GM23248 (cell line): ENCODE measurements around the gene ENPP6. TPM values are rescaled to one million over a fixed set of nuclear protein-coding genes. Genes with fewer than 3 reads are reported as not detected.

Source experiments
- DNase-seq: peaks from one replicate; pipeline ENCODE4 v3.0.0-alpha.2; 2015
- H2AFZ ChIP-seq: fragments of 200-600 bp; sonication (generic); 2 replicates; pipeline ENCODE4 v1.6.1; 2016; ENCODE audit warnings: antibody characterized with exemption
- H3F3A ChIP-seq: fragments of 200-600 bp; sonication (generic); 2 replicates; pipeline ENCODE4 v1.6.1; 2016; ENCODE audit warnings: mild to moderate bottlenecking, antibody characterized with exemption, mixed run types; ENCODE audit not compliant: insufficient read depth
- H3K27ac ChIP-seq: fragments of 200-600 bp; sonication (generic); 2 replicates; pipeline ENCODE4 v1.5.1; 2016; ENCODE audit warnings: mild to moderate bottlenecking
- H3K27me3 ChIP-seq: fragments of 200-600 bp; sonication (generic); replicated peaks from 2 replicates; pipeline ENCODE4 v1.6.1; 2016; ENCODE audit warnings: mild to moderate bottlenecking; ENCODE audit not compliant: insufficient read depth
- H3K36me3 ChIP-seq: fragments of 200-600 bp; sonication (generic); 2 replicates; pipeline ENCODE4 v1.6.1; 2016; ENCODE audit warnings: low read depth, mild to moderate bottlenecking
- H3K4me1 ChIP-seq: fragments of 200-600 bp; sonication (generic); 2 replicates; pipeline ENCODE4 v1.6.1; 2016; ENCODE audit warnings: mild to moderate bottlenecking; ENCODE audit not compliant: insufficient read depth
- H3K4me2 ChIP-seq: fragments of 200-600 bp; sonication (generic); one replicate; pipeline ENCODE4 v1.6.1; 2016; ENCODE audit warnings: mild to moderate bottlenecking; ENCODE audit not compliant: unreplicated experiment
- H3K4me3 ChIP-seq: fragments of 200-600 bp; sonication (generic); 2 replicates; pipeline ENCODE4 v1.5.1; 2016; ENCODE audit warnings: mild to moderate bottlenecking
- H3K79me2 ChIP-seq: fragments of 200-600 bp; sonication (generic); 2 replicates; pipeline ENCODE4 v1.6.1; 2016; ENCODE audit warnings: mild to moderate bottlenecking; ENCODE audit not compliant: insufficient read depth
- H3K9ac ChIP-seq: fragments of 200-600 bp; sonication (generic); 2 replicates; pipeline ENCODE4 v1.6.1; 2016; ENCODE audit warnings: mild to moderate bottlenecking
- H3K9me2 ChIP-seq: fragments of 200-600 bp; sonication (generic); 2 replicates; pipeline ENCODE4 v1.6.1; 2016; ENCODE audit warnings: mixed run types, mild to moderate bottlenecking, moderate library complexity; ENCODE audit not compliant: insufficient read depth
- H3K9me3 ChIP-seq: fragments of 200-600 bp; sonication (generic); one replicate; pipeline ENCODE4 v1.6.1; 2017; ENCODE audit warnings: low read depth
- H4K20me1 ChIP-seq: fragments of 200-600 bp; sonication (generic); 2 replicates; pipeline ENCODE4 v1.6.0; 2016; ENCODE audit not compliant: insufficient read depth
- EZH2 ChIP-seq: fragments of 200-600 bp; sonication (generic); IDR thresholded peaks from 2 replicates; pipeline ENCODE4 v1.6.1; 2018; ENCODE audit warnings: antibody characterized with exemption, mild to moderate bottlenecking; ENCODE audit not compliant: insufficient read depth, poor library complexity, severe bottlenecking
- EZH2phosphoT487 ChIP-seq: fragments of 200-600 bp; sonication (generic); IDR thresholded peaks from 2 replicates; pipeline ENCODE4 v1.6.1; 2018; ENCODE audit warnings: antibody characterized with exemption, moderate library complexity, mild to moderate bottlenecking, low read depth; ENCODE audit not compliant: insufficient read depth
- WGBS, 2 experiments: methylation state at CpG; one replicate each; pipeline ENCODE4 v1.1.6; 2015 to 2017; ENCODE audit warnings: low lambda C conversion rate in 2 of 2, low coverage in 1 of 2; ENCODE audit errors: missing lambda C conversion rate in 2 of 2; 5-methylcytosine and 5-hydroxymethylcytosine counted together
- in situ Hi-C: fragments of 300-500 bp; cut with MboI; formaldehyde crosslinking; loops from 2 replicates; pipeline ENCODE4 v1.15.0; 2020
- polyA plus RNA-seq: library from polyadenylated mRNA; unstranded; fragments of >200 nt; fragmentation: Nextera tagmentation; extraction: Ambion mirVana; gene quantifications from 2 replicates; pipeline ENCODE4 v1.2.1, GENCODE V29; 2016
- total RNA-seq: library from RNA; depleted of rRNA; stranded (reverse); fragments of >200 nt; shearing (Covaris generic); gene quantifications from 2 replicates; pipeline ENCODE4 v1.2.3, GENCODE V29; 2014

Gene ENPP6
- total and polyA plus RNA-seq, 2 experiments from 2014 or later: not detected

- in situ Hi-C loops: no loop called here
- H3K4me2 ChIP-seq: no peak overlapping the region
- no peaks in the 10 kb centered on the region for H3K4me1 ChIP-seq
- H3K27ac ChIP-seq: no peak overlapping the region
- H3K4me3 ChIP-seq: no peak overlapping the region
- H2AFZ ChIP-seq: no peak overlapping the region
- H3K36me3 ChIP-seq: no peaks in the 10 kb centered on the region
- H3F3A ChIP-seq: no peaks in the 10 kb centered on the region
- no peaks in the 10 kb centered on the region for H3K9me2 ChIP-seq
- H4K20me1 ChIP-seq: no peaks in the 10 kb centered on the region
- no peaks in the 10 kb centered on the region for H3K79me2 ChIP-seq
- no peak for DNase-seq
- H3K9ac ChIP-seq: no peak overlapping the region
- WGBS, 2 experiments: 65 to 70% methylated on average over 14 of the region's 14 CpGs
- H3K9me3 ChIP-seq: no peaks in the 10 kb centered on the region
- TF ChIP-seq EZH2phosphoT487 (no peak), EZH2 (no peak)
- no peaks in the 10 kb centered on the region for H3K27me3 ChIP-seq
Measured at GRCh38 chr4:184205243-184205642, 12.4 kb downstream of the ENPP6 start.

- no peak for DNase-seq
- Histone ChIP-seq H3K9me2 (no peaks in the 10 kb centered on the region), H2AFZ (no peak overlapping the region), H3K27ac (no peak overlapping the region), H3K9me3 (no peaks in the 10 kb centered on the region), H4K20me1 (no peaks in the 10 kb centered on the region), H3K4me1 (no peaks in the 10 kb centered on the region), H3K27me3 (no peaks in the 10 kb centered on the region), H3F3A (no peaks in the 10 kb centered on the region), H3K4me3 (no peak overlapping the region), H3K4me2 (no peak overlapping the region), H3K9ac (no peak overlapping the region), H3K36me3 (no peaks in the 10 kb centered on the region), H3K79me2 (no peaks in the 10 kb centered on the region)
- in situ Hi-C loops: no loop called here
- TF ChIP-seq EZH2phosphoT487 (no peak), EZH2 (no peak)
- WGBS, 2 experiments: 53 to 56% methylated on average over 6 of the region's 6 CpGs
Measured at GRCh38 chr4:184203300-184203699, 14.4 kb downstream of the ENPP6 start.

- no peaks in the 10 kb centered on the region for H3K9me2 ChIP-seq
- in situ Hi-C loops: no loop called here
- no peak for TF ChIP-seq EZH2phosphoT487
- TF ChIP-seq EZH2: no peak
Measured at GRCh38 chr4:184201179-184201578, 16.5 kb downstream of the ENPP6 start.

GRCh38 chr4:184200296-184200695 lies 17.4 kb downstream of the ENPP6 start:
- no peaks in the 10 kb centered on the region for H3K36me3 ChIP-seq
- no peak for DNase-seq
- H3K27ac ChIP-seq: no peak overlapping the region
- H3K4me1 ChIP-seq: no peaks in the 10 kb centered on the region
- H3K4me3 ChIP-seq: no peak overlapping the region
- H3F3A ChIP-seq: no peaks in the 10 kb centered on the region
- H2AFZ ChIP-seq: no peak overlapping the region
- WGBS, 2 experiments: 53 to 63% methylated on average over 12 of the region's 12 CpGs
- H3K27me3 ChIP-seq: no peaks in the 10 kb centered on the region
- H3K4me2 ChIP-seq: no peak overlapping the region
- H3K9me2 ChIP-seq: no peaks in the 10 kb centered on the region
- no peak for TF ChIP-seq EZH2phosphoT487
- TF ChIP-seq EZH2: no peak
- in situ Hi-C loops: no loop called here
- H3K79me2 ChIP-seq: no peaks in the 10 kb centered on the region
- H3K9me3 ChIP-seq: no peaks in the 10 kb centered on the region
- H3K9ac ChIP-seq: no peak overlapping the region
- H4K20me1 ChIP-seq: no peaks in the 10 kb centered on the region

More at GRCh38 chr4:184201179-184201578, 16.5 kb downstream of the ENPP6 start:
- Histone ChIP-seq H3F3A (no peaks in the 10 kb centered on the region), H3K9ac (no peak overlapping the region), H3K36me3 (no peaks in the 10 kb centered on the region), H3K4me3 (no peak overlapping the region), H3K4me2 (no peak overlapping the region), H3K79me2 (no peaks in the 10 kb centered on the region), H3K27ac (no peak overlapping the region), H3K9me3 (no peaks in the 10 kb centered on the region), H2AFZ (no peak overlapping the region), H3K27me3 (no peaks in the 10 kb centered on the region), H3K4me1 (no peaks in the 10 kb centered on the region), H4K20me1 (no peaks in the 10 kb centered on the region)
- WGBS, 2 experiments: 15 to 20% methylated on average over 7 of the region's 7 CpGs
- no peak for DNase-seq

GRCh38 chr4:184199780-184200179 lies 17.9 kb downstream of the ENPP6 start:
- Histone ChIP-seq H3K27ac (no peak overlapping the region), H4K20me1 (no peaks in the 10 kb centered on the region), H3F3A (no peaks in the 10 kb centered on the region), H3K27me3 (no peaks in the 10 kb centered on the region), H3K79me2 (no peaks in the 10 kb centered on the region), H3K4me1 (no peaks in the 10 kb centered on the region), H3K4me3 (no peak overlapping the region), H3K9me2 (no peaks in the 10 kb centered on the region), H2AFZ (no peak overlapping the region), H3K36me3 (no peaks in the 10 kb centered on the region), H3K4me2 (no peak overlapping the region), H3K9me3 (no peaks in the 10 kb centered on the region), H3K9ac (no peak overlapping the region)
- DNase-seq: no peak
- TF ChIP-seq EZH2 (no peak), EZH2phosphoT487 (no peak)
- in situ Hi-C loops: no loop called here
- WGBS, 2 experiments: 38 to 42% methylated on average over 5 of the region's 5 CpGs
